Measurements from ENCODE around the gene SMIM35.
A peak's percentile ranks its signal among the peaks of the same experiment; 100 is the strongest.

The SMIM35 gene

GRCh38 chr11:117972044-117972443, 114.7 kb downstream of the SMIM35 start:
- no peaks in the 10 kb centered on the region for H3K36me3 ChIP-seq (ENCODE audit: insufficient read depth, low read length)
- H3K9ac ChIP-seq (ENCODE audit: insufficient read length), result no peak overlapping the region
- H3K27ac ChIP-seq, result no peak overlapping the region
- H3K4me3 ChIP-seq, result no peak overlapping the region
- no peak for TF ChIP-seq EZH2 (IDR thresholded peaks at IDR 0.05)
- no peak for TF ChIP-seq FOXP2 (optimal IDR thresholded peaks at IDR 0.05; ENCODE audit: control extremely low read depth, extremely low read length, insufficient read depth)
- no peak for TF ChIP-seq POLR2AphosphoS5 (IDR thresholded peaks at IDR 0.05; ENCODE audit: borderline replicate concordance, low read depth, low read length)
- DNase-seq (ENCODE audit: low read depth, low spot score), result no peak
- no peaks in the 10 kb centered on the region for H3K9me3 ChIP-seq (ENCODE audit: low read depth, low read length)

- Histone ChIP-seq H3K4me3 (no peak overlapping the region), H3K9me3 (ENCODE audit: low read depth, low read length) (no peaks in the 10 kb centered on the region), H3K27ac (no peak overlapping the region), H3K9ac (ENCODE audit: insufficient read length) (no peak overlapping the region), H3K36me3 (ENCODE audit: insufficient read depth, low read length) (no peaks in the 10 kb centered on the region)
- TF ChIP-seq POLR2AphosphoS5 (IDR thresholded peaks at IDR 0.05; ENCODE audit: borderline replicate concordance, low read depth, low read length) (no peak), EZH2 (IDR thresholded peaks at IDR 0.05) (no peak), FOXP2 (optimal IDR thresholded peaks at IDR 0.05; ENCODE audit: control extremely low read depth, extremely low read length, insufficient read depth) (no peak)
- peak; percentile 14 for DNase-seq (ENCODE audit: low read depth, low spot score)
These were observed 116.3 kb downstream of the SMIM35 start for GRCh38 chr11:117970400-117971024.

- no peak overlapping the region for H3K27ac ChIP-seq
- H3K9ac ChIP-seq (ENCODE audit: insufficient read length), result no peak overlapping the region
- H3K4me3 ChIP-seq, result no peak overlapping the region
- TF ChIP-seq FOXP2 (optimal IDR thresholded peaks at IDR 0.05; ENCODE audit: control extremely low read depth, extremely low read length, insufficient read depth) (no peak), EZH2 (IDR thresholded peaks at IDR 0.05) (no peak), POLR2AphosphoS5 (IDR thresholded peaks at IDR 0.05; ENCODE audit: borderline replicate concordance, low read depth, low read length) (no peak)
- H3K9me3 ChIP-seq (ENCODE audit: low read depth, low read length), result no peaks in the 10 kb centered on the region
- no peaks in the 10 kb centered on the region for H3K36me3 ChIP-seq (ENCODE audit: insufficient read depth, low read length)
- DNase-seq (ENCODE audit: low read depth, low spot score), result no peak
These were observed 117.4 kb downstream of the SMIM35 start for GRCh38 chr11:117969160-117969991.

DNA sequence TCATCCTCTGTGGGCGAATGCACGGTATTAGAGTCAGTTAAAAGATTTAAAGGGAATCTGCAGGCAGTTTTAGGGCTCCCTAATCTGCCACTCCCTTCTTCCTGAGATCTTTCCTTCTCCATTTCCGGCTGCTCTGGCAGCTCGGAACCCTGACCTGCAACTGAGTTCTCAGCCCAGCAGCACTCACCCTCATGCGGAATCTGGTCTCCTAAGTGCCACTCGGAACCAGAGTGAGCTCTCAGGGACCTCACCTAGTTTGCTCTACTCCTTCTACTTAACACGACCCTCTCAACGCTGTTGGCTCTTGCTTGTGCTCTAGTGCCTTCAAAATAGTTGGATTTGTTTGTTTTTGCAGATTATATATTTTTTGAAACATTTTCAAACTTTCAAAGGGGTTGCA, 119.9 kb downstream of the SMIM35 start:
- Histone ChIP-seq H3K9me3 (ENCODE audit: low read depth, low read length) (no peaks in the 10 kb centered on the region), H3K4me3 (no peak overlapping the region)
- TF ChIP-seq POLR2AphosphoS5 (IDR thresholded peaks at IDR 0.05; ENCODE audit: borderline replicate concordance, low read depth, low read length), result no peak
- TF ChIP-seq FOXP2 (optimal IDR thresholded peaks at IDR 0.05; ENCODE audit: control extremely low read depth, extremely low read length, insufficient read depth), result no peak
- no peak for TF ChIP-seq EZH2 (IDR thresholded peaks at IDR 0.05)

DNA sequence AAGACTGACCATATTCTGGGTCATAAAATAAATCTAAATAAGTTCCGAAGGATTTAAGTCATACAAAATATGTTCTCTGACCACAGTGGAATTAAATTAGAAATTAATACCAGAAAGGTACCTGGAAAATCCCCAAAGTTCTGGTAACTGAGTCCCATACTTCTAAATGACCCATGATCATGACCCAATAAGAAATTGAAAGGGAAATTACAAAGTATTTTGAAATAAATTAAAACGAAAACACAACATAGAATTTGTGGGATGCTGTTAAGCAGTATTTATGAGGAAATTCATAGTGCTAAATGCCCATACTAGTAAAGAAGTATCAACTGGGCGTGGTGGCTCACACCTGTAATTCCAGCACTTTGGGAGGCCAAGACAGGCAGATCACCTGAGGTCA, 123.9 kb downstream of the SMIM35 start:
- Histone ChIP-seq H3K36me3 (ENCODE audit: insufficient read depth, low read length) (no peaks in the 10 kb centered on the region), H3K27ac (no peak overlapping the region), H3K9ac (ENCODE audit: insufficient read length) (no peak overlapping the region), H3K4me3 (no peak overlapping the region), H3K9me3 (ENCODE audit: low read depth, low read length) (no peaks in the 10 kb centered on the region)
- DNase-seq (ENCODE audit: low read depth, low spot score), result no peak
- TF ChIP-seq EZH2 (IDR thresholded peaks at IDR 0.05) (no peak), POLR2AphosphoS5 (IDR thresholded peaks at IDR 0.05; ENCODE audit: borderline replicate concordance, low read depth, low read length) (no peak), FOXP2 (optimal IDR thresholded peaks at IDR 0.05; ENCODE audit: control extremely low read depth, extremely low read length, insufficient read depth) (no peak)

More for the DNA sequence above, 119.9 kb downstream of the SMIM35 start:
- H3K36me3 ChIP-seq (ENCODE audit: insufficient read depth, low read length), result no peaks in the 10 kb centered on the region
- no peak overlapping the region for H3K27ac ChIP-seq
- DNase-seq (ENCODE audit: low read depth, low spot score), result no peak
- no peak overlapping the region for H3K9ac ChIP-seq (ENCODE audit: insufficient read length)

- no peak for DNase-seq (ENCODE audit: low read depth, low spot score)
- TF ChIP-seq FOXP2 (optimal IDR thresholded peaks at IDR 0.05; ENCODE audit: control extremely low read depth, extremely low read length, insufficient read depth) (no peak), POLR2AphosphoS5 (IDR thresholded peaks at IDR 0.05; ENCODE audit: borderline replicate concordance, low read depth, low read length) (no peak), EZH2 (IDR thresholded peaks at IDR 0.05) (no peak)
- H3K9ac ChIP-seq (ENCODE audit: insufficient read length), result no peak overlapping the region
- H3K27ac ChIP-seq, result no peak overlapping the region
- H3K9me3 ChIP-seq (ENCODE audit: low read depth, low read length), result no peaks in the 10 kb centered on the region
- no peaks in the 10 kb centered on the region for H3K36me3 ChIP-seq (ENCODE audit: insufficient read depth, low read length)
- no peak overlapping the region for H3K4me3 ChIP-seq
These were observed 124.9 kb downstream of the SMIM35 start for GRCh38 chr11:117961896-117962295.

DNA sequence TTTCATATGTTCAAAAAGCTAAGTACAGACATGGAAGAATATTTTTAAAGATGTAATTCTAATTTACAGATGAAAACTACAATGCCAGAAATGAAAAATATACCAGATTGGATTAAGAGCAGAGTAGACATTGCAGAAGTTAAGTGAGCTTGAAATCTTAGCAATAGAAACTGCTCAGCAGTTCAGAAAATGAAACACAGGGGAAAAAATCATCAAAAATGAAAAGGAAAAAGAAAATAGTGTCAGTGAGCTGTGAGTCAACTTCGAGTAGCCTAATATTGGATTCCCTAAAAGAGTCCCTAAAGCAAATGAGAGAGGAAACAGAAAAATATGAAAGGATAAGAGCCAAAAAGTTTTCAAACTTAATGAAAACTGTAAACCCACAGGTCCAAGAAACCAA, 126.4 kb downstream of the SMIM35 start:
- Histone ChIP-seq H3K9me3 (ENCODE audit: low read depth, low read length) (no peaks in the 10 kb centered on the region), H3K27ac (no peak overlapping the region), H3K9ac (ENCODE audit: insufficient read length) (no peak overlapping the region), H3K4me3 (no peak overlapping the region), H3K36me3 (ENCODE audit: insufficient read depth, low read length) (no peaks in the 10 kb centered on the region)
- TF ChIP-seq POLR2AphosphoS5 (IDR thresholded peaks at IDR 0.05; ENCODE audit: borderline replicate concordance, low read depth, low read length), result no peak
- TF ChIP-seq FOXP2 (optimal IDR thresholded peaks at IDR 0.05; ENCODE audit: control extremely low read depth, extremely low read length, insufficient read depth), result no peak
- TF ChIP-seq EZH2 (IDR thresholded peaks at IDR 0.05), result no peak
- DNase-seq (ENCODE audit: low read depth, low spot score), result no peak

- Histone ChIP-seq H3K9ac (ENCODE audit: insufficient read length) (no peak overlapping the region), H3K36me3 (ENCODE audit: insufficient read depth, low read length) (no peaks in the 10 kb centered on the region), H3K9me3 (ENCODE audit: low read depth, low read length) (no peaks in the 10 kb centered on the region), H3K4me3 (no peak overlapping the region), H3K27ac (no peak overlapping the region)
- DNase-seq (ENCODE audit: low read depth, low spot score), result no peak
- TF ChIP-seq FOXP2 (optimal IDR thresholded peaks at IDR 0.05; ENCODE audit: control extremely low read depth, extremely low read length, insufficient read depth) (no peak), POLR2AphosphoS5 (IDR thresholded peaks at IDR 0.05; ENCODE audit: borderline replicate concordance, low read depth, low read length) (no peak), EZH2 (IDR thresholded peaks at IDR 0.05) (no peak)
These were observed 127.2 kb downstream of the SMIM35 start for GRCh38 chr11:117959438-117960149.
